K562 (cell line): ENCODE measurements around the gene ARL6IP4. TPM values are rescaled to one million over a fixed set of nuclear protein-coding genes. Genes with fewer than 3 reads are reported as not detected.

Experiments used
- ATAC-seq: fragments of 200-7000 bp; cut with Tn5 transposase; 3 replicates; pipeline ENCODE4 v1.9.1; 2020; ENCODE audit warnings: moderate library complexity
- BruUV-seq: library from RNA; stranded (reverse); fragments of 400-500 nt; replicated peaks from 2 replicates; lab custom pipeline; 2021; lab: Mats Ljungman, UMichigan
- CTCF ChIA-PET: fragments of 300-600 bp; formaldehyde crosslinking; extraction: SDS; loops from one replicate; lab custom pipeline; 2021; ENCODE audit warnings: low intra/inter-chr PET ratio; lab: Yijun Ruan, JAX
- POLR2A ChIA-PET: fragments of 300-600, 350-650 bp; sonication (Branson Sonifier 250); formaldehyde crosslinking; extraction: SDS; loops from one replicate; lab custom pipeline; 2021; ENCODE audit warnings: antibody characterized with exemption, inconsistent platforms; lab: Yijun Ruan, JAX
- DNase-seq, 4 experiments: peaks; one replicate each; pipeline versions ENCODE4 v3.0.0 to v3.0.0-alpha.2; 2011 to 2018; ENCODE audit warnings: low spot score in 3 of 4, mixed read lengths in 3 of 4; ENCODE audit errors: extremely low read depth in 1 of 4
- FAIRE-seq: peaks from 2 replicates; lab custom pipeline; 2011; peaks lifted over from hg19 to GRCh38; lab: Jason Lieb, UNC
- H2AFZ ChIP-seq: 2 replicates; pipeline ENCODE4 v1.6.0; 2011; ENCODE audit warnings: low read depth, low read length, control low read depth, inconsistent platforms
- H3K27ac ChIP-seq: fragments of 200-600 bp; 3 replicates; pipeline ENCODE4 v1.8.0; 2011; ENCODE audit warnings: low read depth, mild to moderate bottlenecking, control low read depth, inconsistent platforms, low read length, moderate library complexity, mixed read lengths; ENCODE audit errors: extremely low read depth
- H3K27me3 ChIP-seq, 2 experiments: fragments of 300-600 bp in 1 of 2; 2 replicates in 1 of 2; 3 replicates in 1 of 2; pipeline versions ENCODE4 v1.6.0 to v1.8.0; 2011; ENCODE audit warnings: inconsistent platforms in 2 of 2, low read length in 2 of 2, mild to moderate bottlenecking in 1 of 2, mixed read lengths in 1 of 2, moderate library complexity in 1 of 2; ENCODE audit not compliant: control insufficient read depth in 2 of 2, insufficient read depth in 2 of 2
- H3K36me3 ChIP-seq: fragments of 300-600 bp; 3 replicates; pipeline ENCODE4 v1.8.0; 2011; ENCODE audit warnings: mild to moderate bottlenecking, low read length, inconsistent platforms; ENCODE audit not compliant: control insufficient read depth, insufficient read depth
- H3K4me1 ChIP-seq, 2 experiments: fragments of 200-600 bp in 1 of 2; replicated peaks in 1 of 2; 2 replicates in 1 of 2; 3 replicates in 1 of 2; pipeline versions ENCODE4 v1.5.1 to v1.8.0; 2011; ENCODE audit warnings: inconsistent platforms in 2 of 2, low read length in 2 of 2, mild to moderate bottlenecking in 1 of 2, mixed read lengths in 1 of 2, moderate library complexity in 1 of 2; ENCODE audit not compliant: control insufficient read depth in 2 of 2, insufficient read depth in 2 of 2
- H3K4me2 ChIP-seq: 2 replicates; pipeline ENCODE4 v1.6.1; 2011; ENCODE audit warnings: low read length, control low read depth, inconsistent platforms, mixed read lengths; ENCODE audit not compliant: insufficient read depth
- H3K4me3 ChIP-seq: fragments of 200-600 bp; sonication (generic), shearing (Covaris generic); 2 replicates; pipeline ENCODE4 v1.5.1; 2016; ENCODE audit warnings: control low read depth, inconsistent platforms
- H3K79me2 ChIP-seq: fragments of 200-600 bp; 3 replicates; pipeline ENCODE4 v1.8.0; 2011; ENCODE audit warnings: low read length, inconsistent platforms; ENCODE audit not compliant: control insufficient read depth, insufficient read depth
- H3K9ac ChIP-seq, 2 experiments: 2 replicates each; pipeline versions ENCODE4 v1.6.0 to v1.6.1; 2011; ENCODE audit warnings: low read depth in 2 of 2, low read length in 2 of 2, control low read depth in 1 of 2, inconsistent platforms in 1 of 2, mild to moderate bottlenecking in 1 of 2, mixed read lengths in 1 of 2; ENCODE audit not compliant: insufficient read depth in 1 of 2
- H3K9me1 ChIP-seq: one replicate; pipeline ENCODE4 v1.6.0; 2011; ENCODE audit warnings: inconsistent platforms, mild to moderate bottlenecking, low read length, moderate library complexity; ENCODE audit not compliant: control insufficient read depth, insufficient read depth
- H3K9me3 ChIP-seq: replicated peaks from 2 replicates; pipeline ENCODE4 v1.5.1; 2011; ENCODE audit warnings: low read depth, low read length, inconsistent platforms; ENCODE audit not compliant: control insufficient read depth, insufficient read depth
- H4K20me1 ChIP-seq: replicated peaks from 2 replicates; pipeline ENCODE4 v1.6.1; 2011; ENCODE audit warnings: low read length, inconsistent platforms, mixed read lengths; ENCODE audit not compliant: control insufficient read depth, insufficient read depth
- ARNT ChIP-seq, 2 experiments: fragments of 450-650 bp; IDR thresholded peaks; 2 replicates each; pipeline ENCODE4 v1.6.1; 2016; ENCODE audit warnings: mild to moderate bottlenecking in 1 of 2
- CHD1 ChIP-seq: fragments of 200-600 bp; sonication (generic); IDR thresholded peaks from one replicate; pipeline ENCODE4 v1.6.1; 2012; ENCODE audit warnings: mild to moderate bottlenecking, moderate library complexity, low read length, inconsistent platforms
- CREB1 ChIP-seq, 2 experiments: sonication (generic) in 1 of 2; formaldehyde crosslinking in 1 of 2; IDR thresholded peaks; 2 replicates each; pipeline versions ENCODE4 v1.6.1 to v1.8.0; 2012 to 2022; ENCODE audit warnings: inconsistent platforms in 1 of 2, mild to moderate bottlenecking in 1 of 2, missing genetic modification reagents in 1 of 2, moderate library complexity in 1 of 2
- GTF2E2 ChIP-seq: fragments of 200-800 bp; sonication (Bioruptor generic); IDR thresholded peaks from 2 replicates; pipeline ENCODE4 v1.6.1; 2016; ENCODE audit warnings: missing genetic modification characterization, missing compliant biosample characterization
- JUND ChIP-seq, 2 experiments: IDR thresholded peaks; 2 replicates in 1 of 2; 3 replicates in 1 of 2; pipeline ENCODE4 v1.6.1; 2011; ENCODE audit warnings: borderline replicate concordance in 2 of 2, low read depth in 2 of 2, low read length in 2 of 2, improper control_type of control experiment in 1 of 2, missing biosample characterization in 1 of 2, missing genetic modification characterization in 1 of 2, missing genetic modification reagents in 1 of 2
- MYC ChIP-seq, 2 experiments: fragments of 250-450 bp in 1 of 2; sonication (Bioruptor Pico) in 1 of 2; IDR thresholded peaks; 2 replicates each; pipeline versions ENCODE4 v1.5.1 to v1.6.1; 2012 to 2021; ENCODE audit warnings: low read depth in 2 of 2, borderline replicate concordance in 1 of 2, improper control_type of control experiment in 1 of 2, low read length in 1 of 2, mild to moderate bottlenecking in 1 of 2, moderate library complexity in 1 of 2
- NR2C2 ChIP-seq, 2 experiments: fragments of 200-800 bp in 1 of 2; sonication (Bioruptor generic) in 1 of 2; sonication (generic) in 1 of 2; formaldehyde crosslinking in 1 of 2; IDR thresholded peaks; 2 replicates each; pipeline versions ENCODE4 v1.6.1 to v1.8.0; 2016 to 2022; ENCODE audit warnings: mild to moderate bottlenecking in 1 of 2, missing compliant biosample characterization in 1 of 2, missing genetic modification characterization in 1 of 2, missing genetic modification reagents in 1 of 2
- OTX1 ChIP-seq: fragments of 450-650 bp; formaldehyde crosslinking; IDR thresholded peaks from 2 replicates; pipeline ENCODE4 v1.4.0; 2022; ENCODE audit warnings: mild to moderate bottlenecking
- POLR2G ChIP-seq: fragments of 200-400 bp; formaldehyde crosslinking; IDR thresholded peaks from 2 replicates; pipeline ENCODE4 v1.6.1; 2017; ENCODE audit warnings: low read depth, mild to moderate bottlenecking, antibody characterized with exemption, low read length, moderate library complexity
- RCOR1 ChIP-seq, 2 experiments: IDR thresholded peaks; 2 replicates each; pipeline ENCODE4 v1.6.1; 2012; ENCODE audit warnings: low read depth in 2 of 2, low read length in 2 of 2, borderline replicate concordance in 1 of 2, improper control_type of control experiment in 1 of 2
- TRIM24 ChIP-seq, 2 experiments: fragments of 450-650 bp; IDR thresholded peaks; 2 replicates each; pipeline ENCODE4 v1.6.1; 2016
- YY1 ChIP-seq, 3 experiments: IDR thresholded peaks; 2 replicates each; pipeline ENCODE4 v1.6.1; 2011; ENCODE audit warnings: low read length in 2 of 3, mild to moderate bottlenecking in 2 of 3, moderate library complexity in 2 of 3, borderline replicate concordance in 1 of 3, control low read depth in 1 of 3, low read depth in 1 of 3; ENCODE audit not compliant: insufficient read depth in 3 of 3, insufficient replicate concordance in 2 of 3, control insufficient read depth in 1 of 3, insufficient read length in 1 of 3; ENCODE audit errors: extremely low read depth in 1 of 3
- ZNF766 ChIP-seq: fragments of 200-800 bp; sonication (Bioruptor generic); conservative IDR thresholded peaks from 2 replicates; pipeline ENCODE4 v1.6.1; 2016; ENCODE audit warnings: missing genetic modification characterization, missing compliant biosample characterization
- WGBS: fragments of 100-300 bp; shearing (Covaris generic); methylation state at CpG from one replicate; pipeline ENCODE4 v1.1.6; 2016; ENCODE audit warnings: low coverage, mixed read lengths; ENCODE audit not compliant: insufficient coverage; ENCODE audit errors: missing lambda C conversion rate; 5-methylcytosine and 5-hydroxymethylcytosine counted together
- in situ Hi-C: fragments of 300-500 bp; cut with MboI; formaldehyde crosslinking; loops from 4 replicates; pipeline ENCODE4 v1.15.0; 2018; ENCODE audit warnings: inconsistent platforms, mixed read lengths
- intact Hi-C: fragments of 100-400 bp; cut with micrococcal nuclease; formaldehyde crosslinking; loops from 2 replicates; pipeline ENCODE4 v1.14.2; 2022
- polyA plus RNA-seq, 8 experiments: library from polyadenylated mRNA; depleted of rRNA in 4 of 8; stranded (reverse) in 5 of 8; unstranded in 3 of 8; fragments of >200 nt; fragmentation: Nextera tagmentation in 2 of 8; fragmentation: Illumina TruSeq in 1 of 8; extraction: Ambion mirVana in 2 of 8; extraction: Trizol in 1 of 8; gene quantifications; 2 replicates each; pipeline versions ENCODE4 v1.2.1 to v1.2.3, GENCODE V29; 2011 to 2014; ENCODE audit warnings: inconsistent platforms in 1 of 8, missing spikeins in 1 of 8
- total RNA-seq, 7 experiments: library from RNA; depleted of rRNA in 6 of 7; stranded (reverse); fragments of >200 nt in 6 of 7; fragmentation: Illumina TruSeq in 2 of 7; extraction: Trizol in 2 of 7; gene quantifications; 2 replicates each; pipeline versions ENCODE4 v1.2.1 to v1.2.3, GENCODE V29; 2011 to 2021; ENCODE audit warnings: low replicate concordance in 1 of 7
- TF ChIP-seq, protein P1 (sequence below): fragments of 450-650 bp; IDR thresholded peaks from 2 replicates; pipeline ENCODE4 v1.6.1; 2016
- TF ChIP-seq, protein P2 (sequence below): fragments of 450-650 bp; IDR thresholded peaks from 2 replicates; pipeline ENCODE4 v1.6.1; 2017; ENCODE audit warnings: mild to moderate bottlenecking, moderate library complexity

ARL6IP4 gene
- total and polyA plus RNA-seq, 9 of the 15 experiments (the other 6 are each of a cell fraction or from before 2014, with no cell fraction given), result 2.4 to 255 (median 151) TPM

- no peak for TF ChIP-seq RCOR1 (IDR thresholded peaks at IDR 0.05; ENCODE audit: borderline replicate concordance in 1 of 2, low read depth in 2 of 2, low read length in 2 of 2)
- no peak for TF ChIP-seq OTX1
Observed at GRCh38 chr12:122969676-122970075, 10.8 kb upstream of the ARL6IP4 start (continued).

DNA sequence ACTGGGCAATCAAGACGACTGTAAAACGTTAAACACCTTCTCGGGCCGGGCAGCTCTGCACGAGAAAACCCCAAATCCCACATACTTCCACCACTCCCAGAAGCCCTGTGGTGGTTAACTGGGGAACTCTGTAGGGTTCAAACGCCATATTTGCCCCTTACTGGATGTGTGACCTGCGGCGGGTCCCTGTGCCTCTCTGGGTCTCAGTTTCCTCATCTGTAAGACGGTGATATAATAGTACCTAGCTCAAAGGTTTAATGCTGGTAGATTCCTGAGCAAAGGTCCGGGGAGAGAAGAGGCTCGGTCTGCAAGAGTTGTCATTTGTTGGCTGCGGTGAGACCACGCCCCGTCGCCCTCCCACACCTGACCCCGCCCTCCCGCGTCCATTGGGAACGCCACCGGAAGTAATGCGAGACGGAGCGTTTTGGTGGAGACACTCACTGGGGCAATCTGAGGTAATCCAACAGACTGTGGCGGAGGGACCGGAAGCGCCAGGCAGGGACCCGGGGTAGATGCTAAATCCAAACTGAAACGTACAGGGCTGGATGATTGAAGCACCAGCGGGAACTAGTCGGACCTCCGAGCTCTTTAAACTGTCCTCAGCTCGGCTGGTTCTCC, 6.1 kb upstream of the ARL6IP4 start:
- H3K4me3 ChIP-seq, result peak overlapping the region; percentile 66
- ChIA-PET POLR2A (interaction anchor here (0.7 to 3.2 kb wide), 9 partner anchors 10 to 259 kb away, joined by 3 to 22 read pairs (median 4); partner anchors contain the start of genes DENR, MPHOSPH9 and MTRFR), CTCF (no interaction called here)
- BruUV-seq, result TSS peak; percentile 89
- peak overlapping the region; percentile 97 for H3K27ac ChIP-seq
- WGBS, result 0% methylated on average over 30 of the region's 32 CpGs
- H2AFZ ChIP-seq, result peak overlapping the region; percentile 98
- intact Hi-C loops (no loop called here), in situ Hi-C loops (no loop called here)
- peak; percentile 86 to 99 (median 89) for DNase-seq
- peak overlapping the region; percentile 94 to 98 for H3K9ac ChIP-seq
- H4K20me1 ChIP-seq, result no peaks in the 10 kb centered on the region; the same call in 1 of the 2 replicates
- H3K36me3 ChIP-seq, result peaks cover 32% of the 10 kb centered on the region; the same call in 2 of the 3 replicates
- FAIRE-seq, result peak; percentile 98
- ATAC-seq, result peak; percentile 82
- H3K4me1 ChIP-seq, result peaks cover 11 to 38% of the 10 kb centered on the region in 2 experiments
- peak overlapping the region; percentile 100 for H3K4me2 ChIP-seq
- H3K79me2 ChIP-seq, result peaks cover 28% of the 10 kb centered on the region
- H3K9me3 ChIP-seq, result no peaks in the 10 kb centered on the region
- H3K9me1 ChIP-seq, result no peaks in the 10 kb centered on the region
- H3K27me3 ChIP-seq, result no peaks in the 10 kb centered on the region
- peak in 1 of 2 experiments; percentile 95; a peak in 2 of 4 replicates for TF ChIP-seq TRIM24 (IDR thresholded peaks at IDR 0.05)
- TF ChIP-seq CREB1 (IDR thresholded peaks at IDR 0.05), result 0 out of 2 replicates have a peak, but pooled peaks have one; percentile 25
- peak; percentile 40 for TF ChIP-seq CREB1 (CRISPR knock-in tag; IDR thresholded peaks at IDR 0.05)
- peak; percentile 54; the same call in 1 of the 2 replicates for TF ChIP-seq MYC (IDR thresholded peaks at IDR 0.05; ENCODE audit: low read depth, low read length)
- TF ChIP-seq MYC (CRISPR knock-in tag; IDR thresholded peaks at IDR 0.05; ENCODE audit: borderline replicate concordance, low read depth), result no peak
- TF ChIP-seq, protein P1, sequence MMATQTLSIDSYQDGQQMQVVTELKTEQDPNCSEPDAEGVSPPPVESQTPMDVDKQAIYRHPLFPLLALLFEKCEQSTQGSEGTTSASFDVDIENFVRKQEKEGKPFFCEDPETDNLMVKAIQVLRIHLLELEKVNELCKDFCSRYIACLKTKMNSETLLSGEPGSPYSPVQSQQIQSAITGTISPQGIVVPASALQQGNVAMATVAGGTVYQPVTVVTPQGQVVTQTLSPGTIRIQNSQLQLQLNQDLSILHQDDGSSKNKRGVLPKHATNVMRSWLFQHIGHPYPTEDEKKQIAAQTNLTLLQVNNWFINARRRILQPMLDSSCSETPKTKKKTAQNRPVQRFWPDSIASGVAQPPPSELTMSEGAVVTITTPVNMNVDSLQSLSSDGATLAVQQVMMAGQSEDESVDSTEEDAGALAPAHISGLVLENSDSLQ, result peak; percentile 51
- TF ChIP-seq, protein P2, sequence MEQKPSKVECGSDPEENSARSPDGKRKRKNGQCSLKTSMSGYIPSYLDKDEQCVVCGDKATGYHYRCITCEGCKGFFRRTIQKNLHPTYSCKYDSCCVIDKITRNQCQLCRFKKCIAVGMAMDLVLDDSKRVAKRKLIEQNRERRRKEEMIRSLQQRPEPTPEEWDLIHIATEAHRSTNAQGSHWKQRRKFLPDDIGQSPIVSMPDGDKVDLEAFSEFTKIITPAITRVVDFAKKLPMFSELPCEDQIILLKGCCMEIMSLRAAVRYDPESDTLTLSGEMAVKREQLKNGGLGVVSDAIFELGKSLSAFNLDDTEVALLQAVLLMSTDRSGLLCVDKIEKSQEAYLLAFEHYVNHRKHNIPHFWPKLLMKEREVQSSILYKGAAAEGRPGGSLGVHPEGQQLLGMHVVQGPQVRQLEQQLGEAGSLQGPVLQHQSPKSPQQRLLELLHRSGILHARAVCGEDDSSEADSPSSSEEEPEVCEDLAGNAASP, result no peak
- peak; percentile 67; the same call in 1 of the 2 replicates for TF ChIP-seq NR2C2 (CRISPR knock-in tag; IDR thresholded peaks at IDR 0.05)
- peak; percentile 94 for TF ChIP-seq NR2C2 (tag; IDR thresholded peaks at IDR 0.05)
- peak; percentile 37; the same call in 1 of the 2 replicates for TF ChIP-seq ZNF766 (CRISPR knock-in tag)
- TF ChIP-seq YY1 (IDR thresholded peaks at IDR 0.05; ENCODE audit: borderline replicate concordance in 1 of 3, control insufficient read depth in 1 of 3, extremely low read depth in 1 of 3, insufficient read depth in 3 of 3, insufficient read length in 1 of 3, insufficient replicate concordance in 2 of 3, low read depth in 1 of 3, low read length in 2 of 3), result peak in 2 of 3 experiments; percentile 67 to 87
- no peak for TF ChIP-seq POLR2G
- TF ChIP-seq GTF2E2 (tag), result peak; percentile 82
- 0 out of 4 replicates have a peak, but pooled peaks of 1 of the 2 experiments have one; percentile 63 for TF ChIP-seq ARNT (IDR thresholded peaks at IDR 0.05)
- TF ChIP-seq JUND (IDR thresholded peaks at IDR 0.05; ENCODE audit: borderline replicate concordance, low read depth, low read length), result peak; percentile 90
- TF ChIP-seq JUND (tag; IDR thresholded peaks at IDR 0.05; ENCODE audit: borderline replicate concordance, low read depth, low read length), result peak; percentile 82; the same call in 2 of the 3 replicates
- no peak for TF ChIP-seq CHD1
